ENCODE measurements around the gene TMEM119.

- TF ChIP-seq TAF1 (CRISPR knock-in tag; IDR thresholded peaks at IDR 0.05) (no peak), ETV6 (CRISPR knock-in tag; conservative IDR thresholded peaks at IDR 0.05) (no peak)
Measured at GRCh38 chr12:108568338-108569154, 29.3 kb downstream of the TMEM119 start.
